GM12864 (cell line): ENCODE results near the gene ATF2.

Source experiments
- DNase-seq: peaks from one replicate; pipeline ENCODE4 v3.0.0-alpha.2; 2011; ENCODE audit warnings: low read depth
- H3K4me3 ChIP-seq: 2 replicates; pipeline ENCODE4 v1.5.1; 2011; ENCODE audit warnings: mild to moderate bottlenecking, low read depth, low read length, control low read depth
- TF ChIP-seq, protein P1 (sequence below): IDR thresholded peaks from 2 replicates; pipeline ENCODE4 v1.5.1; 2011; ENCODE audit warnings: low read depth, mild to moderate bottlenecking, moderate library complexity, low read length, control low read depth, inconsistent platforms; ENCODE audit errors: missing control alignments

The ATF2 gene

DNA sequence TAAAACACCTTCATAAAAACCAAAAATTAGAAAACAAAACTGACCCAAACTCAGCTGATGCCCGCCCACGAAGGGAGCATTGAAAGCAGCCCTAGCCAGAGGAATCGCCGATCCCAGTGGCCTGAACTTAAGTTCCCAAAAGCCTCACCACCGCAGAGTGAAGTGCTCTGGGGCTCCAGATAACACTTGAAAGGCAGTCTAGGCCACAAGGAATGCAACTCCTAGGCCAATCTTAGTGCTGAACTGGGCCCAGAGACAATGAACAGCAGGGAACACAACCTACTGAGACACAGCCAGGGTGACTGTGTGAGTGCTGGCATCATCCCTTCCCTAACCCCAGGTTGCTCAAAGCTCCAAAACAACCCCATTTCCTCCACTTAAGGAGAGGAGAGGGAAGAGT lies 103.2 kb downstream of the ATF2 start:
- no peak overlapping the region for H3K4me3 ChIP-seq
- DNase-seq, result no peak
- TF ChIP-seq, protein P1, sequence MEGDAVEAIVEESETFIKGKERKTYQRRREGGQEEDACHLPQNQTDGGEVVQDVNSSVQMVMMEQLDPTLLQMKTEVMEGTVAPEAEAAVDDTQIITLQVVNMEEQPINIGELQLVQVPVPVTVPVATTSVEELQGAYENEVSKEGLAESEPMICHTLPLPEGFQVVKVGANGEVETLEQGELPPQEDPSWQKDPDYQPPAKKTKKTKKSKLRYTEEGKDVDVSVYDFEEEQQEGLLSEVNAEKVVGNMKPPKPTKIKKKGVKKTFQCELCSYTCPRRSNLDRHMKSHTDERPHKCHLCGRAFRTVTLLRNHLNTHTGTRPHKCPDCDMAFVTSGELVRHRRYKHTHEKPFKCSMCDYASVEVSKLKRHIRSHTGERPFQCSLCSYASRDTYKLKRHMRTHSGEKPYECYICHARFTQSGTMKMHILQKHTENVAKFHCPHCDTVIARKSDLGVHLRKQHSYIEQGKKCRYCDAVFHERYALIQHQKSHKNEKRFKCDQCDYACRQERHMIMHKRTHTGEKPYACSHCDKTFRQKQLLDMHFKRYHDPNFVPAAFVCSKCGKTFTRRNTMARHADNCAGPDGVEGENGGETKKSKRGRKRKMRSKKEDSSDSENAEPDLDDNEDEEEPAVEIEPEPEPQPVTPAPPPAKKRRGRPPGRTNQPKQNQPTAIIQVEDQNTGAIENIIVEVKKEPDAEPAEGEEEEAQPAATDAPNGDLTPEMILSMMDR, result no peak

DNA sequence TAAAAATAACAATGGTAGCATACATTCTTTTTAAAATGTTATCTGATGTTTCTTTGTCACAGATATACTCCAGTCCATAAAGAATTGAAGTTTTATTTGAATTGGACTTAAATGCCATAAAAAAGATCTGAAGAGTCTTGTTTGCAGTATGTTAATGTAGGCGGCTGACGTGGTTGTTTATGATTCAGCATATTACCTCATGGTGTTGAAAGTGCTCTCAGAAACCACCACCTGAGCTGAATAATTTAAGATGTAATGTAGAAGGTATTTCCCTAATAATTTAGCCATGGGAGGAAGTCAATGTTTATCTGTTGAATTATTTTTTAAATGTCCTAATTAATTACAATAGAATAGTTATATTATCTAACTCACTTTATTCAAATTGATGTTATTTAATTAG lies 104.3 kb downstream of the ATF2 start:
- H3K4me3 ChIP-seq, result no peak overlapping the region
- TF ChIP-seq, protein P1, result no peak
- DNase-seq, result no peak

DNA sequence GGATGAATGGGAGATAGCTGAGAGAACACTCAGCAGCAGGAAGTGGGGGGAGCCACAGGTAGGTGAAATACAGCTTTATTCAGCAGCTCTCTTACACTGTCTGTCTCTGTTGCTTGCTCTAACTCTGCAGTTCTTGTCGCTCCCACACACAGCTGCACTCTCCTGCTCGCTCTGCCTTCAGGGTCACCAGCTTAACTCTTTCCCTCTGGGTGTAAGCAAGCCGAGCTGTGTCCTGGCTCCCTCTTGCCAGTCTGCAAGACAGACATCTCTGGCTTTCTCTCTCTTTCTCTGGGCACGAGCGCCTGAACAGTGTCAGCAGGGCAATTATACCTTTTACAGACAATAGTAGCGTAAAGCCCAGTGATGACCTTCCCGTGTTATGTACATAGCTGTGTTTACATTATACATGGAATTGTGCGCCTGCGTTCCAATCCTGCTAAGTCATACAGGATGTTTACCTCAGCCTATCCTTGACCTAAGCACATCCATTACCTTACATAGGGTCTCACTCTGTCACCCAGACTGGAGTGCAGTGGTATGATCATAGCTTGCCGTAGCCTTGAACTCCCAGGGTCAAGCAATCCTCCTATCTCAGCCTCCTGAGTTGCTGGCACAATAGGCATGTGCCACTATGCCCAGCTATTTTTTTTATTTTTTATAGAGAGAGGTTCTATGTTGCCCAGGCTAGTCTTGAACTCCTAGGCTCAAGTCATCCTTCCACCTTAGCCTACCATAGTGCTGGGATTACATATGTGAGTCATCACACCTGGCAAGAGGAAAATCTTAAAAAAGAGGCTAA lies 105.0 kb downstream of the ATF2 start:
- TF ChIP-seq, protein P1, result no peak
- no peak overlapping the region for H3K4me3 ChIP-seq
- DNase-seq, result no peak

DNA sequence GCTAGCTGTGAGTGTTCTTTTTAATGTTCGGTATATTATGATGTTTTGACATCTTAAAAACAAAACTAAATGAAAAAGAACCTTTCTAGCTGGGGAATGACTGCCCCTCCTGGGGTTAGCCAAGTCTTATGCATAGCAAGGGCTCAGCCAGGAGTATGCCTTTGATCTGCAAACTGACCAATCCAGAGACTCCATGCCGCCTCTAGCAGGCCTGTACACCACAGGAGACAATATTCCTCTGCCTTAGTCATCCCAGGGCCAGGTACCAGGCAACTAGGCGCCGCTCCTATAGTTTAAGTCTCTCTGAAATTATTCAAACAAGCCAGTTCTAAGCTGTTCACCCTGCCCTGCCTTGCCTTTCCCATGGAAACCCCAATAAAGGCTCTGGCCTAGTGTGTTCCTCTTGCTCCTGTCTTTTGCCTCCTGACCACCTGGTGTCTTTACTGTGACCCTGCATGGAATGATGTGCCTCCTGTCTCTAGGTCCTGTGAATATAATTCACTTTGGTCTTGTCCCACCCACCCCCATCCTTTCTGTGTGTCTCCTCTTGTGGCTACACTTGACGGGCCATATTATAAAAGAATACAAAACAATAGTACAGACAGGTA lies 110.8 kb downstream of the ATF2 start:
- DNase-seq, result no peak
- TF ChIP-seq, protein P1, result no peak
- H3K4me3 ChIP-seq, result no peak overlapping the region

- TF ChIP-seq, protein P1, result no peak
- no peak for DNase-seq
- H3K4me3 ChIP-seq, result no peak overlapping the region
Observed at GRCh38 chr2:175055993-175056392, 112.0 kb downstream of the ATF2 start.

DNA sequence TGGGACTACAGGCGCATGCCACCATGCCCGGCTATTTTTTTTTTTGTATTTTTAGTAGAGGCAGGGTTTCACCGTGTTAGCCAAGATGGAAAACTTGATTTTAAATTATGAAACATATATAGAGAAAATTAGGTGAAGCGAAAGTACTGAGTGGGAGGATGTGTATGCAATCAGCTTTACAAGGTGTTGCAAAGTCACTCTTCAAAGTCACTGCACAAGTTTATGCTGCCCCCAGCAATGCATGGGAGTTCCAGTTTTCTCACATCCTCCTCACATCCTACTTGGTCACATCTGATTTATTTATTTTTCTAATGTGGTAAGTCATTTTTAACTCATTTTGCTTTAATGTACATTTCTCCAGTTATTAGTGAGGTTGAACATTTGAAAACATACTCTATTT lies 113.7 kb downstream of the ATF2 start:
- no peak overlapping the region for H3K4me3 ChIP-seq
- no peak for DNase-seq
- TF ChIP-seq, protein P1, result no peak
